HepG2 (cell line): ENCODE measurements around the gene TRMT2A. TPM values are rescaled to one million over a fixed set of nuclear protein-coding genes. Genes with fewer than 3 reads are reported as not detected.

Experiments
- ADNP ChIP-seq: sonication (generic); formaldehyde crosslinking; IDR thresholded peaks from 2 replicates; pipeline ENCODE4 v1.4.0; 2020; ENCODE audit warnings: missing genetic modification reagents
- AGO2 ChIP-seq: fragments of 200-400 bp; formaldehyde crosslinking; optimal IDR thresholded peaks from 2 replicates; pipeline ENCODE3; 2017; ENCODE audit warnings: mild to moderate bottlenecking, low read depth, low read length, moderate library complexity
- FOXJ3 ChIP-seq: sonication (generic); formaldehyde crosslinking; IDR thresholded peaks from 2 replicates; pipeline ENCODE4 v1.4.0; 2020; ENCODE audit warnings: missing genetic modification reagents, mild to moderate bottlenecking, borderline replicate concordance
- KMT2B ChIP-seq: IDR thresholded peaks from 2 replicates; pipeline ENCODE4 v1.6.1; 2016; ENCODE audit warnings: missing genetic modification reagents, missing compliant biosample characterization
- SRSF1 ChIP-seq: fragments of 200-400 bp; formaldehyde crosslinking; optimal IDR thresholded peaks from 2 replicates; pipeline ENCODE3; 2017; ENCODE audit warnings: mild to moderate bottlenecking, low read depth, low read length, moderate library complexity
- ZNF292 ChIP-seq: sonication (generic); formaldehyde crosslinking; IDR thresholded peaks from 2 replicates; pipeline ENCODE4 v1.8.1; 2022; ENCODE audit warnings: mild to moderate bottlenecking, low read depth, missing genetic modification reagents, borderline replicate concordance
- ZNF329 ChIP-seq: sonication (generic); formaldehyde crosslinking; IDR thresholded peaks from 2 replicates; pipeline ENCODE4 v1.9.0; 2021; ENCODE audit warnings: low read depth, mild to moderate bottlenecking, missing genetic modification reagents
- ZNF557 ChIP-seq: sonication (generic); formaldehyde crosslinking; IDR thresholded peaks from 2 replicates; pipeline ENCODE4 v1.4.0; 2020; ENCODE audit warnings: missing genetic modification reagents
- ZNF616 ChIP-seq: sonication (generic); formaldehyde crosslinking; IDR thresholded peaks from 2 replicates; pipeline ENCODE4 v1.5.0; 2020; ENCODE audit warnings: low read depth, mild to moderate bottlenecking, missing genetic modification reagents
- ZNF891 ChIP-seq: sonication (generic); formaldehyde crosslinking; IDR thresholded peaks from 2 replicates; pipeline ENCODE4 v1.5.0; 2020; ENCODE audit warnings: mild to moderate bottlenecking, missing genetic modification reagents
- polyA plus RNA-seq, 8 experiments: library from polyadenylated mRNA; depleted of rRNA in 3 of 8; stranded (reverse) in 7 of 8; unstranded in 1 of 8; fragments of >200 nt; fragmentation: Illumina TruSeq in 4 of 8; extraction: Trizol in 4 of 8; gene quantifications; 2 replicates each; pipeline versions ENCODE4 v1.2.1 to v1.2.3, GENCODE V29; 2011 to 2016; ENCODE audit warnings: low read depth in 4 of 8, missing spikeins in 1 of 8, mixed read lengths in 1 of 8; ENCODE audit not compliant: insufficient read depth in 1 of 8
- total RNA-seq, 5 experiments: library from RNA; depleted of rRNA; stranded (reverse); fragments of >200 nt; fragmentation: Illumina TruSeq; extraction: Trizol; gene quantifications; 2 replicates each; pipeline ENCODE4 v1.2.3, GENCODE V29; 2016; ENCODE audit warnings: low read depth in 1 of 5
- TF ChIP-seq, protein P1 (sequence below): sonication (generic); formaldehyde crosslinking; IDR thresholded peaks from 2 replicates; pipeline ENCODE4 v1.4.0; 2020; ENCODE audit warnings: mild to moderate bottlenecking, missing genetic modification reagents
- TF ChIP-seq, protein P2 (sequence below): sonication (generic); formaldehyde crosslinking; IDR thresholded peaks from 2 replicates; pipeline ENCODE4 v1.4.0; 2020; ENCODE audit warnings: mild to moderate bottlenecking, missing genetic modification reagents
- TF ChIP-seq, protein P3 (sequence below): sonication (generic); formaldehyde crosslinking; IDR thresholded peaks from 2 replicates; pipeline ENCODE4 v1.5.1; 2020; ENCODE audit warnings: mild to moderate bottlenecking, missing genetic modification reagents, moderate library complexity
- TF ChIP-seq, protein P4 (sequence below): sonication (generic); formaldehyde crosslinking; IDR thresholded peaks from 2 replicates; pipeline ENCODE4 v1.8.0; 2022; ENCODE audit warnings: mild to moderate bottlenecking, missing genetic modification reagents, borderline replicate concordance
- TF ChIP-seq, protein P5 (sequence below): sonication (generic); formaldehyde crosslinking; IDR thresholded peaks from 2 replicates; pipeline ENCODE4 v1.4.0; 2020; ENCODE audit warnings: missing genetic modification reagents

TRMT2A gene
- total and polyA plus RNA-seq, 2 of the 13 experiments (the other 11 are each of a cell fraction or from before 2014, with no cell fraction given), result 24.0 to 30.3 TPM

DNA sequence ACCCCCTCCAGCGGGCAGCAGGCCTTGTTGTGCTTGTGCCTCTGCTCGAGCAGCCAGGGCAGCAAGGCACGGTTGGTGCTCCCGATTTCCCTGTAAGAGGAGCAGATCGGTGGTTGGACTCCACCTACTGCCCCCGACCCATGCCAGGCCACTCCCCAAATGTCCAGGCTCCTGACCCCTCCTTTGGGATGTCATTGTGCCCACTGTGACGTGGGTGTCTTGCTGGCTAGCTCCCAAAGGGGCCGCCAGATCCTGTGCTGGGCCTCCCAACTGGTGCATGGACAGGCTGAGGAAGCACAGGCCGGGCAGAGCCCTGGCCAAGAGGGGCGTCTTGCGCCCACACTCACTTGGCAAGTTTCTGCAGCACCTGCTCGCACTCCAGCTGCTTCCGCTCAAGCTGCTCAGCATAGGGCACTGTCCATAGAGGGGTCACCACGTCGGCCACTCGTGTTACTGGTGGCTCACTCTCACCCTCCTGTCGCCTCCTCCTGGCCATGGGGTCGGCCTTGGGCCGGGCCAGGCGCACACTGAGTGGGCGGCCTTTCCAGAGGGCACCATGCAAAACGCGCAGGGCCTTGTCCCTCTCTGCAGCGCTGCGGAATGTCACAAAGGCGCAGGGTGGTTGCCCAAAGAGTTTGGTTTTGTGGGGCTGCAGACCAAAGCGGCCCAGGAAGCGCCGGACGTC lies 1.2 kb downstream of the TRMT2A start, which contains the start of gene RANBP1 (continued):
- TF ChIP-seq, protein P1, sequence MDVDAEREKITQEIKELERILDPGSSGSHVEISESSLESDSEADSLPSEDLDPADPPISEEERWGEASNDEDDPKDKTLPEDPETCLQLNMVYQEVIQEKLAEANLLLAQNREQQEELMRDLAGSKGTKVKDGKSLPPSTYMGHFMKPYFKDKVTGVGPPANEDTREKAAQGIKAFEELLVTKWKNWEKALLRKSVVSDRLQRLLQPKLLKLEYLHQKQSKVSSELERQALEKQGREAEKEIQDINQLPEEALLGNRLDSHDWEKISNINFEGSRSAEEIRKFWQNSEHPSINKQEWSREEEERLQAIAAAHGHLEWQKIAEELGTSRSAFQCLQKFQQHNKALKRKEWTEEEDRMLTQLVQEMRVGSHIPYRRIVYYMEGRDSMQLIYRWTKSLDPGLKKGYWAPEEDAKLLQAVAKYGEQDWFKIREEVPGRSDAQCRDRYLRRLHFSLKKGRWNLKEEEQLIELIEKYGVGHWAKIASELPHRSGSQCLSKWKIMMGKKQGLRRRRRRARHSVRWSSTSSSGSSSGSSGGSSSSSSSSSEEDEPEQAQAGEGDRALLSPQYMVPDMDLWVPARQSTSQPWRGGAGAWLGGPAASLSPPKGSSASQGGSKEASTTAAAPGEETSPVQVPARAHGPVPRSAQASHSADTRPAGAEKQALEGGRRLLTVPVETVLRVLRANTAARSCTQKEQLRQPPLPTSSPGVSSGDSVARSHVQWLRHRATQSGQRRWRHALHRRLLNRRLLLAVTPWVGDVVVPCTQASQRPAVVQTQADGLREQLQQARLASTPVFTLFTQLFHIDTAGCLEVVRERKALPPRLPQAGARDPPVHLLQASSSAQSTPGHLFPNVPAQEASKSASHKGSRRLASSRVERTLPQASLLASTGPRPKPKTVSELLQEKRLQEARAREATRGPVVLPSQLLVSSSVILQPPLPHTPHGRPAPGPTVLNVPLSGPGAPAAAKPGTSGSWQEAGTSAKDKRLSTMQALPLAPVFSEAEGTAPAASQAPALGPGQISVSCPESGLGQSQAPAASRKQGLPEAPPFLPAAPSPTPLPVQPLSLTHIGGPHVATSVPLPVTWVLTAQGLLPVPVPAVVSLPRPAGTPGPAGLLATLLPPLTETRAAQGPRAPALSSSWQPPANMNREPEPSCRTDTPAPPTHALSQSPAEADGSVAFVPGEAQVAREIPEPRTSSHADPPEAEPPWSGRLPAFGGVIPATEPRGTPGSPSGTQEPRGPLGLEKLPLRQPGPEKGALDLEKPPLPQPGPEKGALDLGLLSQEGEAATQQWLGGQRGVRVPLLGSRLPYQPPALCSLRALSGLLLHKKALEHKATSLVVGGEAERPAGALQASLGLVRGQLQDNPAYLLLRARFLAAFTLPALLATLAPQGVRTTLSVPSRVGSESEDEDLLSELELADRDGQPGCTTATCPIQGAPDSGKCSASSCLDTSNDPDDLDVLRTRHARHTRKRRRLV (CRISPR knock-in tag), result 0 out of 2 replicates have a peak, but pooled peaks have one; percentile 3
- no peak for TF ChIP-seq KMT2B (CRISPR knock-in tag)
- TF ChIP-seq, protein P2, sequence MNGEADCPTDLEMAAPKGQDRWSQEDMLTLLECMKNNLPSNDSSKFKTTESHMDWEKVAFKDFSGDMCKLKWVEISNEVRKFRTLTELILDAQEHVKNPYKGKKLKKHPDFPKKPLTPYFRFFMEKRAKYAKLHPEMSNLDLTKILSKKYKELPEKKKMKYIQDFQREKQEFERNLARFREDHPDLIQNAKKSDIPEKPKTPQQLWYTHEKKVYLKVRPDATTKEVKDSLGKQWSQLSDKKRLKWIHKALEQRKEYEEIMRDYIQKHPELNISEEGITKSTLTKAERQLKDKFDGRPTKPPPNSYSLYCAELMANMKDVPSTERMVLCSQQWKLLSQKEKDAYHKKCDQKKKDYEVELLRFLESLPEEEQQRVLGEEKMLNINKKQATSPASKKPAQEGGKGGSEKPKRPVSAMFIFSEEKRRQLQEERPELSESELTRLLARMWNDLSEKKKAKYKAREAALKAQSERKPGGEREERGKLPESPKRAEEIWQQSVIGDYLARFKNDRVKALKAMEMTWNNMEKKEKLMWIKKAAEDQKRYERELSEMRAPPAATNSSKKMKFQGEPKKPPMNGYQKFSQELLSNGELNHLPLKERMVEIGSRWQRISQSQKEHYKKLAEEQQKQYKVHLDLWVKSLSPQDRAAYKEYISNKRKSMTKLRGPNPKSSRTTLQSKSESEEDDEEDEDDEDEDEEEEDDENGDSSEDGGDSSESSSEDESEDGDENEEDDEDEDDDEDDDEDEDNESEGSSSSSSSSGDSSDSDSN, result no peak
- no peak for TF ChIP-seq FOXJ3 (CRISPR knock-in tag)
- peak; percentile 17 for TF ChIP-seq SRSF1
- no peak for TF ChIP-seq ZNF292 (CRISPR knock-in tag)
- TF ChIP-seq, protein P3, sequence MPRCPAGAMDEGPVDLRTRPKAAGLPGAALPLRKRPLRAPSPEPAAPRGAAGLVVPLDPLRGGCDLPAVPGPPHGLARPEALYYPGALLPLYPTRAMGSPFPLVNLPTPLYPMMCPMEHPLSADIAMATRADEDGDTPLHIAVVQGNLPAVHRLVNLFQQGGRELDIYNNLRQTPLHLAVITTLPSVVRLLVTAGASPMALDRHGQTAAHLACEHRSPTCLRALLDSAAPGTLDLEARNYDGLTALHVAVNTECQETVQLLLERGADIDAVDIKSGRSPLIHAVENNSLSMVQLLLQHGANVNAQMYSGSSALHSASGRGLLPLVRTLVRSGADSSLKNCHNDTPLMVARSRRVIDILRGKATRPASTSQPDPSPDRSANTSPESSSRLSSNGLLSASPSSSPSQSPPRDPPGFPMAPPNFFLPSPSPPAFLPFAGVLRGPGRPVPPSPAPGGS (CRISPR knock-in tag), result 0 out of 2 replicates have a peak, but pooled peaks have one; percentile 36
- TF ChIP-seq, protein P4, sequence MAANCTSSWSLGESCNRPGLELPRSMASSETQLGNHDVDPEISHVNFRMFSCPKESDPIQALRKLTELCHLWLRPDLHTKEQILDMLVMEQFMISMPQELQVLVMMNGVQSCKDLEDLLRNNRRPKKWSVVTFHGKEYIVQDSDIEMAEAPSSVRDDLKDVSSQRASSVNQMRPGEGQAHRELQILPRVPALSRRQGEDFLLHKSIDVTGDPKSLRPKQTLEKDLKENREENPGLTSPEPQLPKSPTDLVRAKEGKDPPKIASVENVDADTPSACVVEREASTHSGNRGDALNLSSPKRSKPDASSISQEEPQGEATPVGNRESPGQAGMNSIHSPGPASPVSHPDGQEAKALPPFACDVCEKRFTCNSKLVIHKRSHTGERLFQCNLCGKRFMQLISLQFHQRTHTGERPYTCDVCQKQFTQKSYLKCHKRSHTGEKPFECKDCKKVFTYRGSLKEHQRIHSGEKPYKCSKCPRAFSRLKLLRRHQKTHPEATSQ (CRISPR knock-in tag), result no peak
- no peak for TF ChIP-seq ZNF557 (CRISPR knock-in tag)
- no peak for TF ChIP-seq ZNF329
- TF ChIP-seq, protein P5, sequence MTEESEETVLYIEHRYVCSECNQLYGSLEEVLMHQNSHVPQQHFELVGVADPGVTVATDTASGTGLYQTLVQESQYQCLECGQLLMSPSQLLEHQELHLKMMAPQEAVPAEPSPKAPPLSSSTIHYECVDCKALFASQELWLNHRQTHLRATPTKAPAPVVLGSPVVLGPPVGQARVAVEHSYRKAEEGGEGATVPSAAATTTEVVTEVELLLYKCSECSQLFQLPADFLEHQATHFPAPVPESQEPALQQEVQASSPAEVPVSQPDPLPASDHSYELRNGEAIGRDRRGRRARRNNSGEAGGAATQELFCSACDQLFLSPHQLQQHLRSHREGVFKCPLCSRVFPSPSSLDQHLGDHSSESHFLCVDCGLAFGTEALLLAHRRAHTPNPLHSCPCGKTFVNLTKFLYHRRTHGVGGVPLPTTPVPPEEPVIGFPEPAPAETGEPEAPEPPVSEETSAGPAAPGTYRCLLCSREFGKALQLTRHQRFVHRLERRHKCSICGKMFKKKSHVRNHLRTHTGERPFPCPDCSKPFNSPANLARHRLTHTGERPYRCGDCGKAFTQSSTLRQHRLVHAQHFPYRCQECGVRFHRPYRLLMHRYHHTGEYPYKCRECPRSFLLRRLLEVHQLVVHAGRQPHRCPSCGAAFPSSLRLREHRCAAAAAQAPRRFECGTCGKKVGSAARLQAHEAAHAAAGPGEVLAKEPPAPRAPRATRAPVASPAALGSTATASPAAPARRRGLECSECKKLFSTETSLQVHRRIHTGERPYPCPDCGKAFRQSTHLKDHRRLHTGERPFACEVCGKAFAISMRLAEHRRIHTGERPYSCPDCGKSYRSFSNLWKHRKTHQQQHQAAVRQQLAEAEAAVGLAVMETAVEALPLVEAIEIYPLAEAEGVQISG (CRISPR knock-in tag), result no peak
- peak; percentile 17 for TF ChIP-seq AGO2
- TF ChIP-seq ZNF616, result no peak
- TF ChIP-seq ZNF891 (CRISPR knock-in tag), result no peak
- TF ChIP-seq ADNP, result no peak
